Breast epithelium (tissue), 4 donors: ENCODE results near the gene ZSWIM6. TPM values are rescaled to one million over a fixed set of nuclear protein-coding genes. Genes with fewer than 3 reads are reported as not detected.
A peak's percentile ranks its signal among the peaks of the same experiment; 100 is the strongest.

Source experiments
- DNase-seq, 2 donors: peaks; one replicate each; pipeline ENCODE4 v3.0.0-alpha.2; 2019; ENCODE audit warnings: low spot score in 2 of 2
- H3K27ac ChIP-seq, 2 donors: fragments of 200-600 bp; sonication (generic) in 1 of 2; one replicate each; pipeline ENCODE4 v1.5.1; 2016 to 2019; ENCODE audit warnings: mild to moderate bottlenecking in 1 of 2
- H3K27me3 ChIP-seq, 2 donors: fragments of 200-600 bp; sonication (generic) in 1 of 2; one replicate each; pipeline versions ENCODE4 v1.5.1 to v1.6.0; 2017 to 2019; ENCODE audit warnings: control low read depth in 1 of 2, mild to moderate bottlenecking in 1 of 2
- H3K36me3 ChIP-seq: fragments of 200-600 bp; one replicate; pipeline ENCODE4 v1.5.1; 2019
- H3K4me1 ChIP-seq, 2 donors: fragments of 200-600 bp; sonication (generic); one replicate each; pipeline ENCODE4 v1.5.1; 2016 to 2019; ENCODE audit warnings: control low read depth in 1 of 2
- H3K4me3 ChIP-seq, 3 donors: fragments of 200-600 bp; sonication (generic); 1 replicate in 2 of 3; 2 replicates in 1 of 3; pipeline ENCODE4 v1.5.1; 2016 to 2019; ENCODE audit warnings: mild to moderate bottlenecking in 3 of 3, moderate library complexity in 2 of 3
- H3K9me3 ChIP-seq, 2 donors: fragments of 200-600 bp; sonication (generic) in 1 of 2; one replicate each; pipeline ENCODE4 v1.5.1; 2016 to 2019; ENCODE audit warnings: control low read depth in 1 of 2
- POLR2A ChIP-seq: fragments of 450-650 bp; IDR thresholded peaks from one replicate; pipeline ENCODE4 v1.6.1; 2016; ENCODE audit warnings: antibody characterized with exemption, mild to moderate bottlenecking, moderate library complexity
- POLR2AphosphoS5 ChIP-seq, 3 donors: sonication (generic); formaldehyde crosslinking; IDR thresholded peaks; one replicate each; pipeline ENCODE4 v1.6.1; 2017; ENCODE audit warnings: antibody characterized with exemption in 3 of 3
- intact Hi-C: fragments of 100-400 bp; cut with DNase I; formaldehyde crosslinking; loops from one replicate; pipeline ENCODE4 v1.15.1; 2023; ENCODE audit warnings: low total_unique reads
- total RNA-seq, 3 donors: library from RNA; depleted of rRNA; stranded (reverse); fragments of >200 nt; gene quantifications; one replicate each; pipeline ENCODE4 v1.1.0, GENCODE V29; 2016
- TF ChIP-seq, protein P1 (sequence below), 3 donors: fragments of 450-650 bp; IDR thresholded peaks; one replicate each; pipeline ENCODE4 v1.5.1; 2016 to 2017; ENCODE audit warnings: antibody characterized with exemption in 3 of 3, mild to moderate bottlenecking in 3 of 3, moderate library complexity in 3 of 3

Gene ZSWIM6
- total RNA-seq, 3 donors from 2014 or later = 10.2 to 16.8 (median 11.2) TPM

GRCh38 chr5:61327760-61328753 is 4.0 kb upstream of the ZSWIM6 start:
- H3K9me3 ChIP-seq = no peaks in the 10 kb centered on the region
- TF ChIP-seq POLR2AphosphoS5 (IDR thresholded peaks at IDR 0.05) (no peak), POLR2A (no peak)
- TF ChIP-seq, protein P1, sequence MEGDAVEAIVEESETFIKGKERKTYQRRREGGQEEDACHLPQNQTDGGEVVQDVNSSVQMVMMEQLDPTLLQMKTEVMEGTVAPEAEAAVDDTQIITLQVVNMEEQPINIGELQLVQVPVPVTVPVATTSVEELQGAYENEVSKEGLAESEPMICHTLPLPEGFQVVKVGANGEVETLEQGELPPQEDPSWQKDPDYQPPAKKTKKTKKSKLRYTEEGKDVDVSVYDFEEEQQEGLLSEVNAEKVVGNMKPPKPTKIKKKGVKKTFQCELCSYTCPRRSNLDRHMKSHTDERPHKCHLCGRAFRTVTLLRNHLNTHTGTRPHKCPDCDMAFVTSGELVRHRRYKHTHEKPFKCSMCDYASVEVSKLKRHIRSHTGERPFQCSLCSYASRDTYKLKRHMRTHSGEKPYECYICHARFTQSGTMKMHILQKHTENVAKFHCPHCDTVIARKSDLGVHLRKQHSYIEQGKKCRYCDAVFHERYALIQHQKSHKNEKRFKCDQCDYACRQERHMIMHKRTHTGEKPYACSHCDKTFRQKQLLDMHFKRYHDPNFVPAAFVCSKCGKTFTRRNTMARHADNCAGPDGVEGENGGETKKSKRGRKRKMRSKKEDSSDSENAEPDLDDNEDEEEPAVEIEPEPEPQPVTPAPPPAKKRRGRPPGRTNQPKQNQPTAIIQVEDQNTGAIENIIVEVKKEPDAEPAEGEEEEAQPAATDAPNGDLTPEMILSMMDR (IDR thresholded peaks at IDR 0.05) = no peak
- H3K4me3 ChIP-seq = no peak overlapping the region
- no peaks in the 10 kb centered on the region for H3K27me3 ChIP-seq
- no peak overlapping the region for H3K27ac ChIP-seq
- no peak for DNase-seq
- intact Hi-C loops = no loop called here
- H3K4me1 ChIP-seq = no peaks in the 10 kb centered on the region
- H3K36me3 ChIP-seq = no peaks in the 10 kb centered on the region

DNA sequence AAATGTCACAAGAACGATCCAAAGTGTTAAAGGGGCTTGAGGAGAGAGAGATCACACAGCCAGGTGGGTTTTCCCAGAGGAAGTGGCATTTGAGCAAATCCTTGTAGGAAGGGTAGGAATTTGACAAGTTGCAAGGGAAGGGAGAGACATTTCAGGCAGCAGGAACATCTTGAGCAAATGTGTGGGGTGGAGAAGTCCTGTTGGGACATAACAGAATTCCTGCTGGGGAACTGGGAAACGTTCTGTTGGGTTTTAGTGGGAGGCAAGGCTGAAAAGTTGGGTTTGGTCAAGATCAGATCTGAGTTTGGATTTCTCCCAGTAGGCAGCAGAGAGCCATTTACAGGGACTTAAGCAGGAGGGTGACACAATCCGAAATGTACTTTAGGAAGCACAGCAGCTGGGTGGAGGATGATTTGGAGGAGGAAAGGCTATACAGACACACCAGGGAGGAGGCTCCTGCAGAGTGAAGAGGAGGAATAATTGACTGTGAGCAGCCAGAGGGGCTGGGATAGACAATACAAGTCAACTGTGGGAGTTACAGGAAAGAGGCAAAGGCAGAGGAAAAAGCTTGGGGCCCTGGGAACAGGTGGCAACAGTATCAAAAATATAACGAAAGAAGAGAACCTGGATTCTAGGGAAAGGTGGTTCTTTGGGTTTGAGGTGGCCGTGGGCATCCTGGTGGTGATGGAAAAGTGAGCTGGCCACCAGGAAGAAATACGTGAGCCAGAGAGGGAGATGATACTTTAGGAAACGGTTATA is 3.1 kb upstream of the ZSWIM6 start:
- TF ChIP-seq, protein P1 (IDR thresholded peaks at IDR 0.05) = no peak
- Histone ChIP-seq H3K9me3 (no peaks in the 10 kb centered on the region), H3K4me1 (peaks cover 0 to under 1% of the 10 kb centered on the region in 2 donors), H3K27ac (no peak overlapping the region), H3K4me3 (no peak overlapping the region), H3K27me3 (no peaks in the 10 kb centered on the region), H3K36me3 (no peaks in the 10 kb centered on the region)
- intact Hi-C loops = no loop called here
- no peak for DNase-seq

GRCh38 chr5:61329550-61330128 is 2.4 kb upstream of the ZSWIM6 start:
- peaks cover 0 to 7% of the 10 kb centered on the region in 2 donors for H3K4me1 ChIP-seq
- intact Hi-C loops = no loop called here
- H3K4me3 ChIP-seq = peak overlapping the region in 1 of 3 donors; percentile 100
- H3K9me3 ChIP-seq = no peaks in the 10 kb centered on the region
- no peak for TF ChIP-seq POLR2AphosphoS5 (IDR thresholded peaks at IDR 0.05)
- TF ChIP-seq POLR2A = no peak
- TF ChIP-seq, protein P1 (IDR thresholded peaks at IDR 0.05) = no peak
- H3K27ac ChIP-seq = peak overlapping the region in 1 of 2 donors; percentile 2
- no peak for DNase-seq
- no peaks in the 10 kb centered on the region for H3K27me3 ChIP-seq
- no peaks in the 10 kb centered on the region for H3K36me3 ChIP-seq

GRCh38 chr5:61330341-61330844 is 1.7 kb upstream of the ZSWIM6 start:
- Histone ChIP-seq H3K36me3 (no peaks in the 10 kb centered on the region), H3K4me1 (peaks cover 0 to 8% of the 10 kb centered on the region in 2 donors), H3K4me3 (peak overlapping the region; percentile 90 to 100 (median 95)), H3K27me3 (no peaks in the 10 kb centered on the region), H3K9me3 (no peaks in the 10 kb centered on the region), H3K27ac (peak overlapping the region; percentile 95 to 96)
- TF ChIP-seq POLR2AphosphoS5 (IDR thresholded peaks at IDR 0.05) (peak in 2 of 3 donors; percentile 5 to 18), POLR2A (no peak)
- TF ChIP-seq, protein P1 (IDR thresholded peaks at IDR 0.05) = no peak
- DNase-seq = no peak
- intact Hi-C loops = no loop called here
